ENCODE data around the gene TRPM5.

TRPM5 gene

DNA sequence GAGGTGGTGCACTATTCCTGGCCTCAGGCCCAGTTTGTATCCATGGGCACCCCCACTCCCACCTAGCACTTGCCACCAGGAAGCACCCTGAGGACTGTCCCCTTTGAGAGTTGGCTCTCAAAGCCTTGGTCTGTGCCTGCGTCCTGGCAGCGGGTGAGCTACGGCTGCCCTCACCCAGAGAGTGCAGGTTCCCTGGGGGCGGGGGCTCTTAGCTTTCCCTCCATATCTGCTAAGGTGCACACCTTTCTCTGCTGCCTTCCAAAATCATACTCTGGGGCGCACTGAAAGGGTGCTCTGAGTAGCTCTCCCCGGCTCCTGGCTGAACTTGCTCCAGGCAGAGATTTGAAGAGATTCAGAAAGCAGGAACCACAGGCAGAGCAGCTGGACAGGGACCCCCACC is 7.6 kb upstream of the TRPM5 start:
- no peak for DNase-seq (ENCODE audit: low spot score in 2 of 2)
- Histone ChIP-seq H3K27me3 (ENCODE audit: low read depth) (no peaks in the 10 kb centered on the region), H3K4me3 (no peak overlapping the region), H3K4me1 (no peaks in the 10 kb centered on the region), H3K36me3 (replicated peaks) (no peaks in the 10 kb centered on the region), H3K9me3 (no peaks in the 10 kb centered on the region)
- in situ Hi-C loops (cut with MboI; ENCODE audit: low sequenced_read_pairs), result no loop called here

DNA sequence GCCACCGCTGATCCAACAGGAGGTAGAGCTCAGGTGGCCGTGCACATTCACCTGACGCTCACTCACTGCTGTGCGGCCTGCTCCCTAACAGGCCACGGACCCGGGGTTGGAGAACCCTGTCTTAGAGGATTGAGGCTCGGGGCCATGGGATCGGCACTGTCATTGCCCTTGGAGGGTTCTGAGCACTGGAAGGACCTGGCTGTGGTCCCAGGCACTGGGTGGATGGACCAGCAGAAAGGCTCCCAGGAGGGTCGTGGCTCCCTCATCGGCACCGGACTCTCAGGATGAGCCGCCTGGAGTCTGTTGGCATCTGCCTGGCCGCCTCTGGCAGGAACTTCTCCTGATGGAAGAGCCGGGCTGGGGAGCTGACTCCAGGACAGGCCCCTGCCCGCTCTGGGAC is 7.0 kb upstream of the TRPM5 start:
- Histone ChIP-seq H3K4me3 (no peak overlapping the region), H3K36me3 (replicated peaks) (no peaks in the 10 kb centered on the region), H3K27me3 (ENCODE audit: low read depth) (no peaks in the 10 kb centered on the region), H3K4me1 (no peaks in the 10 kb centered on the region), H3K9me3 (no peaks in the 10 kb centered on the region)
- no peak for DNase-seq (ENCODE audit: low spot score in 2 of 2)
- in situ Hi-C loops (cut with MboI; ENCODE audit: low sequenced_read_pairs), result no loop called here

DNA sequence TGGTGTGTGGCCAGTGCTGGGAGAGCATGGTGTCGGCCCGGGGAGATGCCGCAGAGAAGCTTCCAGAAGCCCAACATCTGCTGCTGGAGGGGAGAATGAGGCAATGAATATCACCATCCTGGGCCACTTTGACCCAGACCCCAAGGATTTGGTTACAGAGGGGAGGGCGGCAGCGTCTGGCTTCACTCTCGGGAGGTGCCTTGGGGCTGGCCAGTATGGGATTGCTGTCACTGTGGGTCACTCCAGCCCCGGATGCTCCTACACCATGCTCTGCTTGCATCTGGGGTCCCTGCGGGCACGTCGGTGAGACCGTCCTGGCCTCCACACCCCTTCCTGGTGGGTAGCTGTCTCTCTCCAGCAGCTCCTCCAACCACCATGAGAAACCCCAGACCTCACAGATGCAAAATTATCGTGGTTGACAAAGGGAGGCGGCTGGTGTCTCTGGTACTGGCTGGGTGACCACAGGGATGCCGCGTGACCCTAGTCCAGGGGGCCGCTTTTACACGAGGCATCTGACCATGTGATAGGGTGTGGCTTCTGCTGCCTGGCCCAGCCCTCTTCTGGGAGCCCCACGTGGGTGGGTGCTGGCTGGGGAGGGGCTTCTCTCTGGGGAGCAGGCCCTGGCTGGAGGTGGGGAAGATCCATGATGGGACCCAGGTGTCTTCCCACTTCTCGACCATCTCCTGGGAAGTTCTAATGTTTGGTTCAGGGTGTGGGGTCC is 6.2 kb upstream of the TRPM5 start:
- H3K27me3 ChIP-seq (ENCODE audit: low read depth), result 0 out of 2 replicates have a peak, but pooled peaks cover 3% of the 10 kb centered on the region
- H3K4me1 ChIP-seq, result no peaks in the 10 kb centered on the region
- in situ Hi-C loops (cut with MboI; ENCODE audit: low sequenced_read_pairs), result no loop called here
- DNase-seq (ENCODE audit: low spot score in 2 of 2), result no peak
- no peak overlapping the region for H3K4me3 ChIP-seq
- H3K36me3 ChIP-seq (replicated peaks), result no peaks in the 10 kb centered on the region
- no peaks in the 10 kb centered on the region for H3K9me3 ChIP-seq

DNA sequence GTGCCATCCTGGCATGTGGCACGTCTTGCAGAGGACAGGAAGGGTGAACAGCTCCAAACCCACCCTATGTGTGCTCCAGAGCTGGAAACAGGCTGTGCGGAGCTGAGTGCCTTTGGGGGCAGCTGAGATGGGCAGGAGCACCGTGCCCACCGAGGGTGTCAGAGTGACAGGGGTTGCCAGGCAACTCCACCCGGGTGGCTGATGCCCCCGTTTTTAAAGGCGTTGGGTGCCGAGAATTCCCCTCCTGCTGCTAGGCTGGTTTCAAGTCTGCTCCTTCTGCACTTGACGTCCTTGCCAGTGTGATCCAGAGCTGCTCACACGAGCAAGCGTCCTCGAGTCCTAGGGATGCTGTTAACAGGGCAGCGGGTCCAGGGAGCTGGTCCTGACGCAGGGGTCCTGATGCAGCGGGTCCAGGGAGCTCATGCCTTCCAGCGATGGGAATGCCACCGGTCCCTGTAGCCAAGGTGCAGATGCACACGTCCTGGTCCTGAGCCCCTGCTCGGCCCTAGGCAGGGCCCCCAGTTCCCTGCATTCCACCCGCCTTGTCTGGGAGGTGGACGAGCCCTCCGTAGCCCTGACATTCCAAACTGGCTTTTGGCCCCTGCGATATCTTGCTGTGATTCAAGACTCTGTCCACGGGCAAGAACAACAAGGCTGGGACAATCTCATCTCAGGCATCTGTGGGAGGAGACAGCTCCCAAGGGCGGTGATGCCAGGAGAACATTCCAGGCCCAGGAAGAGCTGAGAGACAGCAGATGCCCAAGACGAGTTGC is 5.4 kb upstream of the TRPM5 start:
- no peaks in the 10 kb centered on the region for H3K36me3 ChIP-seq (replicated peaks)
- 0 out of 2 replicates have a peak, but pooled peaks cover 3% of the 10 kb centered on the region for H3K27me3 ChIP-seq (ENCODE audit: low read depth)
- H3K4me3 ChIP-seq, result no peak overlapping the region

DNA sequence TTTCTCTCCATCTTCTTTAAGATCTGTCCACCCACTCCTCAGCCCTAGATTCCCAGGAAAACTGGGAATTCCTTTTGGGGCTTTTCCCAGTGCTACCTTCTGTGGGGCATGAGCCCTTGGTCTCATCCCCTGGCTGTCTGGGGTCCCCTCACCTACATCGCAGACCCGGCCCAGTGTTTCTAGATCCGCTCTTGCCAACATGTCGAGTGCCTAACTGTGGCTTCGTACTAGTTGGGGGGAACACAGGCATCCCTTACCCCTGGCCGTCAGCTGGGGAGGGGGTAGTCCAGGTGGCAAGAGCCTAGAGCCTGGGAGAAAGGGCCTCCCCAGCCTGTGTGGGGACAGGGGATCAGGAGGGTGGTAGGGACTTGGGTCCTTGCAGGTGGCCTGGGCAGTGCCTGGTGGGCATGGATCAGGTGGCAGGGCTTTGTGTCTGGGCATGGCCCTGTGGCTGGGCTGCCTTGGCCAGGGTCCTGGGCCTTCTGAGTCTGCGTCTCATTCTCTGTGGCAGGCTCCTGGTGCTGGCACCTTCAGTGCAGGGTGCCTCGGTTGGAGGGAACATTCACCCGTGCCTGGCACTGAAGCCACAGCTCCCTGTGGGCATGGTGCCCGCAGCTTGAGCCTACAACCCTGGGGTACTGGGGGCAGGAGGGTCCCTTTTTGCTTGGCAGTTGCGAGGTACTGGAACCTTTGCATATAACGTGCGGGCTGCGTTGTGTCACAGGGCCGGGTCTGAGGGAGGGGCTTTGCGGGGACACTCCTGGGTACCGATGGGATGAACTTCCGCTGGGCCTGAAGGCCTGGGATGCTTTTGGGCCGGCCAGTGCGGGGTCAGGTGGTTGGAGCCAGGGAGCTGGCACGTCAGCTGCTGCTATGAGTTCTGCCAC is 4.6 kb upstream of the TRPM5 start:
- DNase-seq (ENCODE audit: low spot score in 2 of 2), result no peak
- H3K4me1 ChIP-seq, result no peaks in the 10 kb centered on the region
- H3K27me3 ChIP-seq (ENCODE audit: low read depth), result 0 out of 2 replicates have a peak, but pooled peaks cover 3% of the 10 kb centered on the region
- H3K9me3 ChIP-seq, result no peaks in the 10 kb centered on the region
- no peak overlapping the region for H3K4me3 ChIP-seq
- in situ Hi-C loops (cut with MboI; ENCODE audit: low sequenced_read_pairs), result no loop called here
- H3K36me3 ChIP-seq (replicated peaks), result no peaks in the 10 kb centered on the region

More for the DNA sequence above, 5.4 kb upstream of the TRPM5 start:
- Histone ChIP-seq H3K9me3 (no peaks in the 10 kb centered on the region), H3K4me1 (no peaks in the 10 kb centered on the region)
- no peak for DNase-seq (ENCODE audit: low spot score in 2 of 2)
- in situ Hi-C loops (cut with MboI; ENCODE audit: low sequenced_read_pairs), result no loop called here

DNA sequence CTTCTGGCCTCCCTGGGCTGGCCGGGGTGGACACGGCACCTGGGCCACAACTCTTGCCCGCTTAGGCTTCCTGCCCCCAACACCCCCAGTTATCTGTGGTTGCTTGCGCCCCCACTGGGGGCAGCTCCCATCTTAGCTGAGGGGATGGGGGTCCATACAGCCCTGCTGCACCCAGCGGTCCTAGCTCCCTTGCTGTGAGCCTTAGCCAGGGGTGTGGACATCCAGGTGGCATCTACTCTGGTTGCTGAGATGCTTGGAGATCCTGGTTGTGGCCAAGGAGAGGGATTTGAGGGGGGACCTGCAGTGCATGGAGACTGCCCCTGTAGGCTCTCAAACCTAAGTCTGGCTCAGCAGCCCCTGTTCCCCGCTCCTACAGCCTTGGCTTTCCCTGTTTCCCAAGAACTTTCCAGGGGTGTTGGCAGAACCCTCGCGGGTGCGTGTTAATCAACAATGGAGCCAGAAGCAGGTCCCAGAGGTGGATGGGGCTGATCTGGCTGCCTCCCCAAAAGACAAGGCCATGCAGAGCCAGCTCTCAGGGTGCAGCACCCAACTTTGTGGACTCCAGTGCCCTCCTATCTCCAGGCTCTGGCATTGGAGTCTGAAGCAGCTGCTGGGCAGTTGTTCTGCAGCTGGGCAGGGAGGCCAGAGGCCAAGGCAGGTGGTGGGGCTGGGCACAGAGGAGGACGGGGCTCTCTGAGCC is 3.8 kb upstream of the TRPM5 start:
- H3K4me3 ChIP-seq, result no peak overlapping the region
- no peak for DNase-seq (ENCODE audit: low spot score in 2 of 2)
- H3K4me1 ChIP-seq, result no peaks in the 10 kb centered on the region
- no peaks in the 10 kb centered on the region for H3K36me3 ChIP-seq (replicated peaks)
- H3K27me3 ChIP-seq (ENCODE audit: low read depth), result 0 out of 2 replicates have a peak, but pooled peaks cover 3% of the 10 kb centered on the region
- H3K9me3 ChIP-seq, result no peaks in the 10 kb centered on the region
- in situ Hi-C loops (cut with MboI; ENCODE audit: low sequenced_read_pairs), result no loop called here

DNA sequence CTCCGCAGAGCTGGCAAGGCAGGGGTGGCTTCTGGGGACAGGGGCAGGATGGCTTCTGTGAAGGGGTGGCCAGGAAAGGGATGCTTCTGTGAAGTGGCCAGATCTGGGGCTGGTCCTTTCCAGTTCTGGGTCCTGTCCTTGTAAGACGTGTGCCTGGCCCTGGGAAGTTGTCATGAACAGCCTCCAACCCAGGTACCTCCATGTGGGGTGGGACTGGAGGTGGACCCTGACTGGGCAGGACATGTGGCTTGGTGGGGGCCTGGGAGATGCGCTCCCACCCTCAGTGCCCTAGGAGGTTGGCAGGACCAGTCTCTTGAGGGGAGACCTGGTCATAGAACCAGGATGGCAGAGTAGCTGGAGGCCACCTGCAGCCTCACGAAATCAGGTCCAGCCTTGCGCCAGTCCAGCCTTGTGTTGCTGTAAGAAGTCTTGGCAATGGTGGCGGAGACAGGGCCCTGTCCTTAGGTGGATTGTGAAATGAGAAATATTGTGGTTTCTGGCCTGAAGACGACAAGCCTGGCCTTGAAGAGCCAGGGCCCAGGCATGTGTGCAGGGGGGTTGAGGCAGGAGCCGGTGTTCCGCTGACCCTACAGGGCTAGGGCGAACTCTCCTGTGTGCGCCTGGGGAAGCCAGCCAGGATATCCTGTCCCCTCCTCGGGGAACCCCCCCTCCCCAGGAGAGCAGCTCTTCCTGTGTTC is 3.1 kb upstream of the TRPM5 start:
- DNase-seq (ENCODE audit: low spot score in 2 of 2), result no peak
- in situ Hi-C loops (cut with MboI; ENCODE audit: low sequenced_read_pairs), result no loop called here
- Histone ChIP-seq H3K9me3 (no peaks in the 10 kb centered on the region), H3K36me3 (replicated peaks) (no peaks in the 10 kb centered on the region), H3K4me1 (no peaks in the 10 kb centered on the region), H3K4me3 (no peak overlapping the region), H3K27me3 (ENCODE audit: low read depth) (0 out of 2 replicates have a peak, but pooled peaks cover 3% of the 10 kb centered on the region)

DNA sequence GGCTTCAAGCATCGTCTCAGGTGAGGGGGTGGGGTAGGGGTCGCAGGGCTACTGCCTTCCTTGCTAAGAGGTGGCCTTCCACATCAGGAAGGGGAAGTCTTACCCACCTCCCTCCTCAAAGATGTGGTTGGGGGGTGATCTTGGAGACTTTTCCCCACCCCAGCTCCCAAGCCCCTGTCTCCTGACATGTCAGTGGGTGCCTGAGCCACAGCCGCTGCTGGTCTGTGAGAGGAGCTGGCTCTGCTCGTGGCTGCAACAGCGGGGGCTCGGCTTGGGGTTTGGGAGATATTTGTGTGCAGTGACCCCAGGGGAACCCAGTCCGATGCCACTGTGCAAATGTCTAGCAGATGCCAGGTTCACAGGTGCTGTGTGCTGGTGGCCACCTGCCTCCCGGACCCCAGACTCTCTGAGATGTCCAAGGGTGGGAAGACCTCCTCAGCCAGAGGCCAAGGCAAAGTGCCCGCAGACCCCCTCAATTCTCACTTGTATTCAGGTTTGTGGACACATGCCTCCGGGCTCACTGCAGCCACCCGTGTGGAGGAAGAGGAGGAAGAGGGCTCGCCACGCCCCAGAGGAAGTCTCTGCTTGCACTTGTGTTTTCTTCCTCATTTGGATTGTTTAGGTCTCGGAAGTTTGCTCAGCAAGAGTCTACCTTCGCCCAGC is 2.4 kb upstream of the TRPM5 start:
- no peaks in the 10 kb centered on the region for H3K4me1 ChIP-seq
- DNase-seq (ENCODE audit: low spot score in 2 of 2), result no peak
- H3K27me3 ChIP-seq (ENCODE audit: low read depth), result 0 out of 2 replicates have a peak, but pooled peaks cover 3% of the 10 kb centered on the region

DNA sequence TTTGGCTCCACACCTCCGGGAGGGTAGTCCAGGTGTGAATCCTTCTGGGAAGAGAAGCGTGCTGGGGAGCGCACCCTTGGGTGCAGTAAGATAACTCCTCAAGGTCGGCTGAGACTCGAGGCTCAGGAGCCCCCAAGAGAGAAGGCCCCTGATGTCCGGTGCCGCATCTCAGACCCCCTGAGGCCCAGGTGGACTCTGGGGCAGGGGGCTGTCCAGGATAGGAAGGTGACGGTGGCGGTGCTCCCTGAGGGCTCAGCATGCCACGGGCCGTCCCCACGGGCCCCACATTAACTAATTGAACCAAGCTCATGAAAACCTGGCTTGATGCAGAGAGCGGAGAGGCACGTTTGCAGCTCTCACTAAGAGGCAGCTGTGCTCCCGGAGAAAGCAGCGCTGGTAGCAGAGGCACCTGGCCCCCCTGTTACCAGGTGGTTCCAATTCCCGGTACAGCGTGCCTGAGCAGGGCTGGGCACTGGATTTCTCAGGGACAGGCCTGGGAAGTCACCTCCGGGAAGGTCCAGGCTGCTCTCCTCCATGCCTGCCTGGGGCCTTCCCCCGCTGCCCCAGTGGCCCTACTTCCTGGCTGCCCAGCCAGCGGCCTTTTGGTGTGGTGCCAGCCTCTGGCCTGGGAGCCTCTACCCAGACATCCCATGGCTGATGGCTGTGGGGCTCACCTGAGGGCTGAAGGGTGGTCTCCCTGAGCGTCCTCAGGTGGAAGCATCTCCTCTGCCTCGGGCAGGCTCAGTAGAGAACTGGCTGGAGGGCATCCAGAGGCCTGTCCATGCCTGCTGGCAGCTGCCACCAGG is 1.6 kb upstream of the TRPM5 start:
- Histone ChIP-seq H3K4me3 (peak overlapping the region; percentile 29), H3K4me1 (no peaks in the 10 kb centered on the region), H3K9me3 (no peaks in the 10 kb centered on the region), H3K36me3 (replicated peaks) (no peaks in the 10 kb centered on the region), H3K27me3 (ENCODE audit: low read depth) (0 out of 2 replicates have a peak, but pooled peaks cover 3% of the 10 kb centered on the region)
- in situ Hi-C loops (cut with MboI; ENCODE audit: low sequenced_read_pairs), result no loop called here
- DNase-seq (ENCODE audit: low spot score in 2 of 2), result no peak

More for the DNA sequence above, 2.4 kb upstream of the TRPM5 start:
- H3K9me3 ChIP-seq, result no peaks in the 10 kb centered on the region
- in situ Hi-C loops (cut with MboI; ENCODE audit: low sequenced_read_pairs), result no loop called here
- H3K36me3 ChIP-seq (replicated peaks), result no peaks in the 10 kb centered on the region
- no peak overlapping the region for H3K4me3 ChIP-seq

DNA sequence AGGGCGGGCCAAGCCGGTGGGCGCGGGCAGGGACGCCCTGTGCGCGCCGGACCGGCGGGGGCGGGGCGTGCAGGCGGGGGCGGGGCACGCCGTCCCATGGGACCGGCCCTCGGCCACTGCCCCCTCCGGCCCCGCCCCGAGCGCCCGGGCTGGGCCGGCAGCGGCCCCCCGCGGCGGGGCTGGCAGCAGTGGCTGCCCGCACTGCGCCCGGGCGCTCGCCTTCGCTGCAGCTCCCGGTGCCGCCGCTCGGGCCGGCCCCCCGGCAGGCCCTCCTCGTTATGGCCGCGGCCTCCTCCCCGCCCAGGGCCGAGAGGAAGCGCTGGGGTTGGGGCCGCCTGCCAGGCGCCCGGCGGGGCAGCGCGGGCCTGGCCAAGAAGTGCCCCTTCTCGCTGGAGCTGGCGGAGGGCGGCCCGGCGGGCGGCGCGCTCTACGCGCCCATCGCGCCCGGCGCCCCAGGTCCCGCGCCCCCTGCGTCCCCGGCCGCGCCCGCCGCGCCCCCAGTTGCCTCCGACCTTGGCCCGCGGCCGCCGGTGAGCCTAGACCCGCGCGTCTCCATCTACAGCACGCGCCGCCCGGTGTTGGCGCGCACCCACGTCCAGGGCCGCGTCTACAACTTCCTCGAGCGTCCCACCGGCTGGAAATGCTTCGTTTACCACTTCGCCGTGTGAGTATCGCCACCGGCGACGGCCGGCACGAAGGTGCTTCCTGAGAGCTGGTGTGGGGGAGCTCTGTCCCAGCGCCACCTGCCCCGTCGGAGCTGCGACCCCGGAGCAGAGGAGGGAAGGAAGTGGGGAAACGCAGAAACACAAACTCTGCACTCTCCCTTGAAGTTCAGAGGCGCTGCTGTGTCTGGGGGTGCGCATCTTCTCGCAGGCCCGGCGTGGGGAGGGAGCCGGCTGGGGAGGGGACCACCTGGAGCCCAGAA is 769 bp upstream of the TRPM5 start, which contains the start of gene KCNQ1:
TSS of gene KCNQ1 (plus strand) at position 188 of the 925 bp plus-strand sequence. CDS start at position 279, 91 bp downstream.
- H3K4me1 ChIP-seq, result no peaks in the 10 kb centered on the region
- in situ Hi-C loops (cut with MboI; ENCODE audit: low sequenced_read_pairs), result no loop called here
- no peaks in the 10 kb centered on the region for H3K36me3 ChIP-seq (replicated peaks)
- H3K9me3 ChIP-seq, result no peaks in the 10 kb centered on the region
- peak within 1 kb of the TSS; percentile 29 for H3K4me3 ChIP-seq
- H3K27me3 ChIP-seq (ENCODE audit: low read depth), result 0 out of 2 replicates have a peak, but pooled peaks cover 3% of the 10 kb centered on the region
- DNase-seq (ENCODE audit: low spot score in 2 of 2), result peak; percentile 49 to 75

DNA sequence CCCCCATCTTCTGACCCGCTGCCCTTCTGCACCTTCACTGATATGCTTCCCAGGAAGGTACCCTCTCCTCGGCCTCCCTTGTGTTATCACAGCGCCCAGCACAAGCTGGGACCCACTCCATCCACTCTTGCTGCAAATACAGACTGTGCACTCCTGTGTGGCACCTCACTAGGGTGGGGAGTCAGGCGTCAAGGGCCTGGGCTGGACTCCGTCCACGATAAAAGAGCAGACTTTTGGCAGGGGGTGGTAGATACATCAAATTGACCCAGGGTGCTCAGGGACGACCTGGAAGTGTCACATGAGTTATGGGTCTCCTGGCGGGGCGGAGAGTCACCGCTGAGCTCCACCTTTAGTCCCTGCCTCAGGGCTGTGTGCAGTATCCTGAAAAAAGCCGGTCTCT is 908 bp downstream of the TRPM5 start:
- no peak overlapping the region for H3K4me3 ChIP-seq
- H3K4me1 ChIP-seq, result no peaks in the 10 kb centered on the region
- DNase-seq (ENCODE audit: low spot score in 2 of 2), result no peak
- H3K27me3 ChIP-seq (ENCODE audit: low read depth), result 0 out of 2 replicates have a peak, but pooled peaks cover 3% of the 10 kb centered on the region
- in situ Hi-C loops (cut with MboI; ENCODE audit: low sequenced_read_pairs), result no loop called here
- H3K9me3 ChIP-seq, result no peaks in the 10 kb centered on the region
- H3K36me3 ChIP-seq (replicated peaks), result no peaks in the 10 kb centered on the region

Data from HAP-1 (cell line).